Kidney (tissue), 14 donors: Measurements from ENCODE around the gene KIF16B. TPM values are rescaled to one million over a fixed set of nuclear protein-coding genes. Genes with fewer than 3 reads are reported as not detected.

ENCODE experiments used
- DNase-seq, 5 donors: peaks; one replicate each; pipeline ENCODE4 v3.0.0-alpha.2; 2013 to 2020
- FAIRE-seq: peaks from 2 replicates; lab custom pipeline; 2012; peaks lifted over from hg19 to GRCh38; lab: Jason Lieb, UNC
- H3K27ac ChIP-seq, 2 donors: one replicate each; pipeline ENCODE4 v1.7.0; 2013; ENCODE audit warnings: low read depth in 2 of 2, low read length in 2 of 2, inconsistent platforms in 1 of 2
- H3K27me3 ChIP-seq: one replicate; pipeline ENCODE4 v1.7.1; 2013; ENCODE audit warnings: low read length, inconsistent platforms; ENCODE audit not compliant: control insufficient read depth, insufficient read depth
- H3K36me3 ChIP-seq, 3 donors: one replicate each; pipeline versions ENCODE4 v1.7.0 to v1.7.1; 2013; ENCODE audit warnings: low read length in 3 of 3, control low read depth in 1 of 3, inconsistent platforms in 1 of 3; ENCODE audit not compliant: insufficient read depth in 3 of 3, control insufficient read depth in 2 of 3
- H3K4me1 ChIP-seq, 3 donors: one replicate each; pipeline versions ENCODE4 v1.7.0 to v1.7.1; 2013; ENCODE audit warnings: low read length in 3 of 3, inconsistent platforms in 1 of 3, low read depth in 1 of 3; ENCODE audit not compliant: control insufficient read depth in 2 of 3, insufficient read depth in 2 of 3
- H3K4me3 ChIP-seq, 3 donors: one replicate each; pipeline versions ENCODE4 v1.7.0 to v1.8.1; 2013; ENCODE audit warnings: low read length in 3 of 3, control low read depth in 1 of 3, inconsistent platforms in 1 of 3
- H3K9ac ChIP-seq, 3 donors: one replicate each; pipeline versions ENCODE4 v1.7.0 to v1.7.1; 2013; ENCODE audit warnings: low read length in 3 of 3, control low read depth in 1 of 3, inconsistent platforms in 1 of 3
- H3K9me3 ChIP-seq, 3 donors: one replicate each; pipeline versions ENCODE4 v1.7.0 to v1.7.1; 2013; ENCODE audit warnings: low read length in 3 of 3, control low read depth in 1 of 3, inconsistent platforms in 1 of 3; ENCODE audit not compliant: control insufficient read depth in 2 of 3, insufficient read depth in 1 of 3
- CTCF ChIP-seq: IDR thresholded peaks from 3 replicates; pipeline ENCODE4 v1.5.1; 2012; ENCODE audit warnings: mild to moderate bottlenecking, moderate library complexity, borderline replicate concordance; ENCODE audit not compliant: insufficient read depth; ENCODE audit errors: extremely low read depth
- intact Hi-C: fragments of 100-400 bp; cut with DNase I; formaldehyde crosslinking; loops from one replicate; pipeline ENCODE4 v1.11.1; 2022
- polyA plus RNA-seq: library from polyadenylated mRNA; stranded (reverse); fragments of 350-450 nt; fragmentation: Illumina TruSeq; extraction: RNeasy Lipid Tissue Mini Kit (QIAGEN cat#74804); gene quantifications from one replicate; pipeline ENCODE4 v1.2.3, GENCODE V29; 2014; ENCODE audit warnings: low read depth, low replicate concordance; ENCODE audit not compliant: insufficient read depth
- total RNA-seq: library from RNA; stranded (reverse); fragmentation: NEBNext Ultra II Directional; extraction: Animal tissue kit (Norgen Biotek cat#: 25700); gene quantifications from one replicate; pipeline ENCODE4 v1.2.1, GENCODE V29; 2021
- donor health status: control.
- donor health status: control.
- donor health status: control.
- donor health status: control.
- donor health status: control.
- donor health status: DM: yes; HTN: yes; CAD: no.
- donor health status: Normal renal cell carcinoma (clear cell type).

The KIF16B gene
- total and polyA plus RNA-seq, 2 donors from 2014 or later = 15.0 to 19.7 TPM

GRCh38 chr20:16552015-16552414 is 21.2 kb downstream of the KIF16B start:
- Histone ChIP-seq H3K27ac (no peak overlapping the region), H3K4me3 (no peak overlapping the region), H3K9me3 (no peaks in the 10 kb centered on the region), H3K36me3 (no peaks in the 10 kb centered on the region), H3K4me1 (peaks cover 2 to 45% (median 32%) of the 10 kb centered on the region in 3 donors), H3K27me3 (no peaks in the 10 kb centered on the region), H3K9ac (no peak overlapping the region)
- no peak for FAIRE-seq
- TF ChIP-seq CTCF = no peak
- intact Hi-C loops = no loop called here
- peak in 1 of 5 donors; percentile 39 for DNase-seq

- Histone ChIP-seq H3K27ac (peak overlapping the region in 1 of 2 donors; percentile 69), H3K4me3 (no peak overlapping the region), H3K9me3 (no peaks in the 10 kb centered on the region), H3K9ac (no peak overlapping the region), H3K4me1 (peaks cover 2 to 45% (median 32%) of the 10 kb centered on the region in 3 donors), H3K27me3 (no peaks in the 10 kb centered on the region), H3K36me3 (no peaks in the 10 kb centered on the region)
- DNase-seq (peak in 3 of 5 donors; percentile 26 to 70 (median 48)), FAIRE-seq (no peak)
- intact Hi-C loops = no loop called here
- TF ChIP-seq CTCF = no peak
Observed at GRCh38 chr20:16551607-16552006, 21.6 kb downstream of the KIF16B start.

GRCh38 chr20:16548068-16548672 is 25.1 kb downstream of the KIF16B start:
- Histone ChIP-seq H3K36me3 (no peaks in the 10 kb centered on the region), H3K27ac (no peak overlapping the region), H3K4me1 (peaks cover 0 to 18% (median 2%) of the 10 kb centered on the region in 3 donors), H3K9ac (no peak overlapping the region), H3K4me3 (no peak overlapping the region), H3K27me3 (no peaks in the 10 kb centered on the region), H3K9me3 (no peaks in the 10 kb centered on the region)
- DNase-seq (no peak), FAIRE-seq (no peak)
- TF ChIP-seq CTCF = no peak
- intact Hi-C loops = no loop called here
